Common myeloid progenitor, CD34-positive (primary cell): ENCODE data around the gene PSMC6.
"Not testable (repeated sequence)": the region's sequence is repeated elsewhere in the genome, so short reads cannot be mapped to it uniquely, and the experiment has no call there.

ENCODE experiments used
- CTCF ChIA-PET: fragments of 350-600 bp; sonication (Branson Sonifier 250); formaldehyde crosslinking; loops from one replicate; lab custom pipeline; 2021; ENCODE audit warnings: antibody characterized with exemption; lab: Charles Lee
- POLR2A ChIA-PET: fragments of 350-600 bp; sonication (Branson Sonifier 250); formaldehyde crosslinking; loops from one replicate; lab custom pipeline; 2021; ENCODE audit warnings: antibody characterized with exemption; lab: Charles Lee
- DNase-seq, 3 donors: peaks; one replicate each; pipeline versions ENCODE4 v3.0.0 to v3.0.0-alpha.2; 2013
- H3K27ac ChIP-seq, 2 experiments: 1 replicate in 1 of 2; 2 replicates in 1 of 2; pipeline ENCODE4 v1.7.0; 2013; ENCODE audit warnings: inconsistent platforms in 2 of 2, low read length in 2 of 2, mild to moderate bottlenecking in 2 of 2, low read depth in 1 of 2, moderate library complexity in 1 of 2; ENCODE audit not compliant: severe bottlenecking in 2 of 2, insufficient read depth in 1 of 2, poor library complexity in 1 of 2
- H3K27me3 ChIP-seq, 5 experiments: replicated peaks in 2 of 5; 1 replicate in 3 of 5; 2 replicates in 2 of 5; pipeline versions ENCODE4 v1.6.1 to v1.7.0; 2013; ENCODE audit warnings: low read length in 4 of 5, mild to moderate bottlenecking in 2 of 5, moderate library complexity in 2 of 5, inconsistent platforms in 1 of 5; ENCODE audit not compliant: insufficient read depth in 5 of 5, control insufficient read depth in 4 of 5
- H3K36me3 ChIP-seq, 4 experiments: 1 replicate in 2 of 4; 2 replicates in 2 of 4; pipeline versions ENCODE4 v1.6.1 to v1.7.0; 2013; ENCODE audit warnings: low read length in 3 of 4, control low read depth in 1 of 4, mild to moderate bottlenecking in 1 of 4; ENCODE audit not compliant: control insufficient read depth in 4 of 4, insufficient read depth in 4 of 4
- H3K4me1 ChIP-seq, 4 experiments: 1 replicate in 3 of 4; 2 replicates in 1 of 4; pipeline versions ENCODE4 v1.6.1 to v1.7.1; 2013; ENCODE audit warnings: low read length in 3 of 4, mild to moderate bottlenecking in 3 of 4, control low read depth in 1 of 4, inconsistent platforms in 1 of 4, moderate library complexity in 1 of 4; ENCODE audit not compliant: control insufficient read depth in 4 of 4, insufficient read depth in 4 of 4; ENCODE audit errors: control extremely low read depth in 1 of 4
- H3K4me3 ChIP-seq, 7 experiments: 1 replicate in 4 of 7; 2 replicates in 3 of 7; pipeline versions ENCODE4 v1.5.1 to v1.7.0; 2013; ENCODE audit warnings: mild to moderate bottlenecking in 7 of 7, low read length in 6 of 7, moderate library complexity in 6 of 7, inconsistent platforms in 2 of 7, low read depth in 2 of 7, control low read depth in 1 of 7; ENCODE audit not compliant: insufficient read depth in 4 of 7, control insufficient read depth in 1 of 7; ENCODE audit errors: extremely low read depth in 1 of 7
- H3K9me3 ChIP-seq, 5 experiments: 1 replicate in 4 of 5; 2 replicates in 1 of 5; pipeline versions ENCODE4 v1.6.1 to v1.7.1; 2013; ENCODE audit warnings: low read length in 4 of 5, mild to moderate bottlenecking in 2 of 5, inconsistent platforms in 1 of 5, low read depth in 1 of 5, moderate library complexity in 1 of 5; ENCODE audit not compliant: control insufficient read depth in 4 of 5, insufficient read depth in 2 of 5; ENCODE audit errors: control extremely low read depth in 1 of 5
- WGBS: methylation state at CpG from one replicate; pipeline ENCODE4 v1.1.5; 2013; ENCODE audit not compliant: insufficient coverage; 5-methylcytosine and 5-hydroxymethylcytosine counted together

PSMC6 gene

DNA sequence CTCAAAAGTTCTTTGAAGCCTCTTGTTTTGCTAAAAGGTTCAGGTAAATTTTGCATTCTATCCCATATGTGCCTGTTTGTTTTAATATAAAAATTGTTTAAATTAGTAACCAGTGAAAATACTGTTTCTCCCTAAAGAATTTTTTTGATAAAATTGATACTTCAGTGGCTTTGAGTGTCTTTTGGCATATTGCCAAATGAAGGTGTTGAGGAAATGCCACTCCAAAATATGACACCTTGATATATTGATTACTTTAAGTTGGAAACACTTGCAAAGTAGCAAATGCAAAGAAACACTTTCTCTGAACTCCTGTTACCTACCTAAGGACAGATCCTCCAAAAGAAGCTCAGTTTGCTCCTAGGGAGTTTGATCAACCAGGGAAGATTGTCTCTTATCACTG lies 31.4 kb downstream of the PSMC6 start:
- H3K4me3 ChIP-seq, result no peak overlapping the region
- CTCF ChIA-PET, result interaction anchor here (0.6 kb wide), 1 partner anchor 212 kb away, joined by 3 read pairs; no protein-coding TSS in a partner anchor
- DNase-seq, result no peak
- peaks cover 2 to 9% (median 6%) of the 10 kb centered on the region in 4 experiments for H3K36me3 ChIP-seq
- no peaks in the 10 kb centered on the region for H3K9me3 ChIP-seq
- POLR2A ChIA-PET, result no interaction called here
- no peaks in the 10 kb centered on the region for H3K27me3 ChIP-seq
- no peak overlapping the region for H3K27ac ChIP-seq
- H3K4me1 ChIP-seq, result peaks cover 11 to 18% (median 17%) of the 10 kb centered on the region in 4 experiments

GRCh38 chr14:52740751-52741150 lies 33.8 kb downstream of the PSMC6 start:
- Histone ChIP-seq H3K4me1 (peaks cover 11 to 18% (median 17%) of the 10 kb centered on the region in 4 experiments), H3K4me3 (no peak overlapping the region), H3K36me3 (peaks cover 0 to 7% (median 2%) of the 10 kb centered on the region in 4 experiments), H3K27ac (no peak overlapping the region), H3K27me3 (no peaks in the 10 kb centered on the region), H3K9me3 (no peaks in the 10 kb centered on the region)
- WGBS, result no CpG with 5 or more reads among the region's 1 CpG
- DNase-seq, result no peak
- ChIA-PET POLR2A (no interaction called here), CTCF (no interaction called here)

DNA sequence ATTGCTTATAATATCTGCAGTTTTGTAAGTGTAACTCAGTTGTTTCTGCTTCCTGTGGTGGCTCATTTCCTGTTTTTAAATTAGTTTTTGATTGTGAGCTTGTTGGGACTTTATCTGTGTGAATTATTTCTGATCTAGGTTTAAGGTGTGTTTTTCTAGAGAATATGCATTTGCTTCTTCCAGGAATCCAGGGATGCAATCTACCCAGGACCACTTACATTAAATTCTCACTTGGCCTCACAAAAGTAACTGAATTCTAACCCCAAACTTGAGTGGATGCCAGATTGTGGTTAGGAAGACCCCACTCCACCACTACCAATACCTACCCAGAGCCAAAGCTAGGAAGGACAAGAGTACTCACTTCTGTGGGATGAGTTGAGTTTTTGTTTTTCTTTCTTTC lies 34.9 kb downstream of the PSMC6 start:
- peak; percentile 9 to 45 (median 31) for DNase-seq
- Histone ChIP-seq H3K27ac (peak overlapping the region in 1 of 2 experiments; percentile 47), H3K4me1 (peaks cover 11 to 18% (median 17%) of the 10 kb centered on the region in 4 experiments)

GRCh38 chr14:52748647-52749292 lies 41.8 kb downstream of the PSMC6 start:
- H3K27ac ChIP-seq, result no peak overlapping the region
- POLR2A ChIA-PET, result no interaction called here
- WGBS, result 100% methylated on average over 5 of the region's 8 CpGs
- no peak for DNase-seq
- CTCF ChIA-PET, result no interaction called here
- no peaks in the 10 kb centered on the region for H3K9me3 ChIP-seq
- H3K4me3 ChIP-seq, result no peak overlapping the region
- H3K4me1 ChIP-seq, result no peaks in the 10 kb centered on the region
- H3K36me3 ChIP-seq, result peaks cover 11 to 35% (median 24%) of the 10 kb centered on the region in 4 experiments
- H3K27me3 ChIP-seq, result no peaks in the 10 kb centered on the region

More for the DNA sequence above, 34.9 kb downstream of the PSMC6 start:
- POLR2A ChIA-PET, result interaction anchor here (0.5 to 0.7 kb wide), 3 partner anchors 12 to 16 kb away, joined by 3 to 4 read pairs (median 3); partner anchors contain the start of gene STYX
- Histone ChIP-seq H3K27me3 (no peaks in the 10 kb centered on the region), H3K9me3 (no peaks in the 10 kb centered on the region), H3K36me3 (peaks cover 0 to 9% (median 6%) of the 10 kb centered on the region in 4 experiments), H3K4me3 (peak overlapping the region in 5 of 7 experiments; percentile 23 to 54 (median 30))
- CTCF ChIA-PET, result interaction anchor here (1.0 to 1.6 kb wide), 3 partner anchors 11 to 50 kb away, joined by 3 to 5 read pairs (median 3); partner anchors contain the start of gene STYX

GRCh38 chr14:52755607-52756316 lies 48.8 kb downstream of the PSMC6 start:
- no peaks in the 10 kb centered on the region for H3K27me3 ChIP-seq
- no peaks in the 10 kb centered on the region for H3K4me1 ChIP-seq
- ChIA-PET CTCF (no interaction called here), POLR2A (interaction anchor here (0.7 kb wide), 1 partner anchor 14 kb away, joined by 3 read pairs; no protein-coding TSS in a partner anchor)
- no peak for DNase-seq
- WGBS, result 100% methylated on average over 1 of the region's 5 CpGs
- H3K4me3 ChIP-seq, result no peak overlapping the region
- H3K27ac ChIP-seq, result no peak overlapping the region
- no peaks in the 10 kb centered on the region for H3K9me3 ChIP-seq
- H3K36me3 ChIP-seq, result peaks cover 2 to 27% (median 12%) of the 10 kb centered on the region in 4 experiments

DNA sequence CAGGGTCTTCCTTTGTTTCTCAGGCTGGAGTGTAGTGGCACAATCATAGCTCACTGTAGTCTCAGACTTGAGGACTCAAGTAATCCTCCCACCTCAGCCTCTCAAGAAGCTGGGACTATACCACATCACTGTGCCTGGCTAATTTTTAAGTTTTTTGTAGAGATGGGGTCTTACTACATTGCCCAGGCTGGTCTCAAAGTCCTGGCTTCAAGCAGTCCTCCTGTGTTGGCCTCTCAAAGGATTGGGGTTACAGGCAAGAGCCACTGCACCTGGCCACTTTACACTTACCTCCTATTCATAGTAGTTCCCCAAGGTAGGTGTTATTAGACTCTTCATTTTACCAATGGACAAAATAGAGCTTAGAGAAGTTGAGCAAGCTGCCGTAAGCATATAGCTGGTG lies 52.1 kb downstream of the PSMC6 start:
- no peaks in the 10 kb centered on the region for H3K9me3 ChIP-seq
- no peaks in the 10 kb centered on the region for H3K4me1 ChIP-seq
- ChIA-PET CTCF (no interaction called here), POLR2A (no interaction called here)
- no CpG with 5 or more reads among the region's 1 CpG for WGBS
- peaks cover 2 to 27% (median 9%) of the 10 kb centered on the region in 4 experiments for H3K36me3 ChIP-seq
- no peak for DNase-seq
- H3K27ac ChIP-seq, result no peak overlapping the region
- H3K27me3 ChIP-seq, result no peaks in the 10 kb centered on the region
- no peak overlapping the region for H3K4me3 ChIP-seq

- H3K4me1 ChIP-seq, H3K9me3 ChIP-seq, H3K27ac ChIP-seq, H3K4me3 ChIP-seq, DNase-seq, H3K27me3 ChIP-seq, POLR2A ChIA-PET, CTCF ChIA-PET: not testable (repeated sequence)
- WGBS, result 98% methylated on average over 4 of the region's 4 CpGs
- H3K36me3 ChIP-seq, result peaks cover 8 to 42% (median 26%) of the 10 kb centered on the region in 4 experiments
These were observed 55.9 kb downstream of the PSMC6 start for GRCh38 chr14:52762923-52763322.
